ENCODE results near the gene CACNG1.
A peak's percentile ranks its signal among the peaks of the same experiment; 100 is the strongest.
"Not testable (repeated sequence)": the region's sequence is repeated elsewhere in the genome, so short reads cannot be mapped to it uniquely, and the experiment has no call there.

Gene CACNG1

GRCh38 chr17:67090341-67090740, 46.0 kb downstream of the CACNG1 start:
- Histone ChIP-seq H3K27ac (replicated peaks) (no peak overlapping the region), H3K4me3 (replicated peaks; ENCODE audit: insufficient read depth, low read length) (no peak overlapping the region), H3K27me3 (ENCODE audit: insufficient read depth, poor library complexity, severe bottlenecking) (no peaks in the 10 kb centered on the region)
- no peak for DNase-seq (ENCODE audit: low read depth in 1 of 2, low spot score in 1 of 2)
- no peak for TF ChIP-seq GABPA (IDR thresholded peaks at IDR 0.05; ENCODE audit: low read depth)
- peak; percentile 36; the same call in 1 of the 2 replicates for TF ChIP-seq SPI1 (IDR thresholded peaks at IDR 0.05; ENCODE audit: borderline replicate concordance, low read depth)

GRCh38 chr17:67092291-67092690, 47.9 kb downstream of the CACNG1 start:
- H3K27ac ChIP-seq (replicated peaks), result no peak overlapping the region
- H3K4me3 ChIP-seq (replicated peaks; ENCODE audit: insufficient read depth, low read length), result no peak overlapping the region
- no peak for DNase-seq (ENCODE audit: low read depth in 1 of 2, low spot score in 1 of 2)

GRCh38 chr17:67092710-67093109, 48.4 kb downstream of the CACNG1 start:
- H3K27ac ChIP-seq (replicated peaks); H3K4me3 ChIP-seq (replicated peaks; ENCODE audit: insufficient read depth, low read length); DNase-seq (ENCODE audit: low read depth in 1 of 2, low spot score in 1 of 2); H3K27me3 ChIP-seq (ENCODE audit: insufficient read depth, poor library complexity, severe bottlenecking): not testable (repeated sequence)

More at GRCh38 chr17:67092291-67092690, 47.9 kb downstream of the CACNG1 start:
- no peak for TF ChIP-seq GABPA (IDR thresholded peaks at IDR 0.05; ENCODE audit: low read depth)
- TF ChIP-seq CTCF (IDR thresholded peaks at IDR 0.05; ENCODE audit: insufficient read depth, low read length), result no peak
- no peak for TF ChIP-seq SPI1 (IDR thresholded peaks at IDR 0.05; ENCODE audit: borderline replicate concordance, low read depth)
- TF ChIP-seq POLR2AphosphoS5 (IDR thresholded peaks at IDR 0.05; ENCODE audit: low read depth), result no peak
- TF ChIP-seq REST (IDR thresholded peaks at IDR 0.05; ENCODE audit: insufficient replicate concordance, low read depth), result no peak
- no peaks in the 10 kb centered on the region for H3K27me3 ChIP-seq (ENCODE audit: insufficient read depth, poor library complexity, severe bottlenecking)

- H3K27me3 ChIP-seq (ENCODE audit: insufficient read depth, poor library complexity, severe bottlenecking), result no peaks in the 10 kb centered on the region
- no peak overlapping the region for H3K4me3 ChIP-seq (replicated peaks; ENCODE audit: insufficient read depth, low read length)
- no peak overlapping the region for H3K27ac ChIP-seq (replicated peaks)
- no peak for DNase-seq (ENCODE audit: low read depth in 1 of 2, low spot score in 1 of 2)
- TF ChIP-seq REST (IDR thresholded peaks at IDR 0.05; ENCODE audit: insufficient replicate concordance, low read depth) (no peak), POLR2AphosphoS5 (IDR thresholded peaks at IDR 0.05; ENCODE audit: low read depth) (no peak), SPI1 (IDR thresholded peaks at IDR 0.05; ENCODE audit: borderline replicate concordance, low read depth) (no peak), CTCF (IDR thresholded peaks at IDR 0.05; ENCODE audit: insufficient read depth, low read length) (no peak)
Observed at GRCh38 chr17:67093348-67093747, 49.0 kb downstream of the CACNG1 start.

GRCh38 chr17:67095291-67095690, 50.9 kb downstream of the CACNG1 start:
- DNase-seq (ENCODE audit: low read depth in 1 of 2, low spot score in 1 of 2), result not testable (repeated sequence)

More at GRCh38 chr17:67095291-67095690, 50.9 kb downstream of the CACNG1 start:
- H3K27me3 ChIP-seq (ENCODE audit: insufficient read depth, poor library complexity, severe bottlenecking); H3K27ac ChIP-seq (replicated peaks); H3K4me3 ChIP-seq (replicated peaks; ENCODE audit: insufficient read depth, low read length): not testable (repeated sequence)
